ENCODE results near the gene MC4R. TPM values are rescaled to one million over a fixed set of nuclear protein-coding genes. Genes with fewer than 3 reads are reported as not detected.

The MC4R gene
- total and polyA plus RNA-seq, 2 donors (not counting 1 experiment from before 2014, with no cell fraction given) = not detected

DNA sequence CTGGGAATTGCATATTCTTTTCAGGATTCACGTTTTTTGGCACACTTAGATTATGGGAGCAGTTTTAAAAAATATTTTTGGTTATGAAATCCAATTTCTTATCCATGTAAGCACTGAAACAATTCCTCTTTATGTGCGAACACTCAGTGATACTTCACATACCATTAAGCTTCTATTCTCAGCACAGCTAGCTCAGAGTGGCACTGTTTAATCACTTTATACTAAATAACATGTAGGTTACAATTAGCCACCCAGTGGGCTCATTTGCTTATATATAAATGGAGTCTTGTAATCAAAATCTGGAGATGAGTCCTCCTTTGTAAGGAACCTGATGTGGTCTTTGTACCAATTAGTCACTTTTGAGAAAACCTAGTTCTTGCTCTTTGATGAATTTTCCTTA lies 11.3 kb upstream of the MC4R start:
- no peak for DNase-seq (ENCODE audit: low read depth in 2 of 2)
- Histone ChIP-seq H4K20me1 (ENCODE audit: control insufficient read depth, extremely low read depth, insufficient read depth, low read length) (no peaks in the 10 kb centered on the region), H2AFZ (ENCODE audit: low read length) (no peak overlapping the region), H3K27ac (ENCODE audit: insufficient read depth, low read length) (no peak overlapping the region), H3K4me1 (ENCODE audit: control insufficient read depth, extremely low read depth, insufficient read depth, low read length) (no peaks in the 10 kb centered on the region), H3K9me3 (ENCODE audit: control insufficient read depth, insufficient read depth, low read depth, low read length) (no peaks in the 10 kb centered on the region), H3K4me3 (replicated peaks in 1 of 4; ENCODE audit: control extremely low read depth in 1 of 4, insufficient read depth in 1 of 4, low read depth in 3 of 4, low read length in 4 of 4) (no peak overlapping the region), H3K9ac (ENCODE audit: insufficient read depth, low read length) (no peak overlapping the region), H3K4me2 (ENCODE audit: extremely low read depth, insufficient read depth, low read length) (no peak overlapping the region), H3K79me2 (ENCODE audit: control insufficient read depth, insufficient read depth, low read length) (no peaks in the 10 kb centered on the region), H3K27me3 (ENCODE audit: control insufficient read depth, insufficient read depth, low read length) (no peaks in the 10 kb centered on the region), H3K36me3 (ENCODE audit: control insufficient read depth, insufficient read depth, low read length) (no peaks in the 10 kb centered on the region)
- no peak for TF ChIP-seq EZH2 (IDR thresholded peaks at IDR 0.05; ENCODE audit: low read length, missing control alignments)

DNA sequence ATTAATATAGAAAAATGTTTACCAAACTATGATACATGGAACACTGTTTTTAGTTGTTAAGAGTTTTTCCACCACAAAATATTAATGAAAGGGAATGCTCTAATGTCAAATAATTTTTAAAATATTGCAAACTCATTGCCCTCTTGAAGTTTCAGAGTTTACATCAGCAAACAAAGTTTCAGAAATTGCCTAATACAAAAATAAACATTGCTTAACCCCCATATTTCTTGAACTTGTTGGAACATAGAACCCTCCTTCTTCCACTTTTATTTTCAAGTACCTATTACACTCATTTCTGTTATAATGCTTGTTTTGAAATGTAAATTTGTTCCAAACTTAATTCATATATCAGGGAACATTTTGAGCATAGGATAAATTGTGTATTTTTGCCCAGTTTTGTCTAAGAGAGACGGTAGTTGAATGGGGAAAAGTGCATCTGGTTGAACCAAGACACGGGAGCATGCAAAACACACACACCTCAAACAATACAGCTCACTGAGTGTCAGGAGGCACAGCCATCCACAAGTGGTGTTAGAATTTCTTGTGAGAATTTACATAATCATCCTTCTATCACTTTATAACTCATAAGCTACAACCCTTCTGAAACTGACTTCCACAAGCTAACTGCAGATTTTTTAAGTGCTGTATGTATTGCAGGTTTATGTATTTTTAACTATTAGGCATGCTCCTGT lies 5.3 kb upstream of the MC4R start:
- Histone ChIP-seq H4K20me1 (ENCODE audit: control insufficient read depth, extremely low read depth, insufficient read depth, low read length) (no peaks in the 10 kb centered on the region), H3K9me3 (ENCODE audit: control insufficient read depth, insufficient read depth, low read depth, low read length) (no peaks in the 10 kb centered on the region), H3K9ac (ENCODE audit: insufficient read depth, low read length) (no peak overlapping the region), H2AFZ (ENCODE audit: low read length) (no peak overlapping the region), H3K79me2 (ENCODE audit: control insufficient read depth, insufficient read depth, low read length) (no peaks in the 10 kb centered on the region), H3K4me3 (replicated peaks in 1 of 4; ENCODE audit: control extremely low read depth in 1 of 4, insufficient read depth in 1 of 4, low read depth in 3 of 4, low read length in 4 of 4) (no peak overlapping the region), H3K36me3 (ENCODE audit: control insufficient read depth, insufficient read depth, low read length) (no peaks in the 10 kb centered on the region), H3K27ac (ENCODE audit: insufficient read depth, low read length) (no peak overlapping the region), H3K27me3 (ENCODE audit: control insufficient read depth, insufficient read depth, low read length) (no peaks in the 10 kb centered on the region), H3K4me1 (ENCODE audit: control insufficient read depth, extremely low read depth, insufficient read depth, low read length) (no peaks in the 10 kb centered on the region), H3K4me2 (ENCODE audit: extremely low read depth, insufficient read depth, low read length) (no peak overlapping the region)
- TF ChIP-seq, protein P1, sequence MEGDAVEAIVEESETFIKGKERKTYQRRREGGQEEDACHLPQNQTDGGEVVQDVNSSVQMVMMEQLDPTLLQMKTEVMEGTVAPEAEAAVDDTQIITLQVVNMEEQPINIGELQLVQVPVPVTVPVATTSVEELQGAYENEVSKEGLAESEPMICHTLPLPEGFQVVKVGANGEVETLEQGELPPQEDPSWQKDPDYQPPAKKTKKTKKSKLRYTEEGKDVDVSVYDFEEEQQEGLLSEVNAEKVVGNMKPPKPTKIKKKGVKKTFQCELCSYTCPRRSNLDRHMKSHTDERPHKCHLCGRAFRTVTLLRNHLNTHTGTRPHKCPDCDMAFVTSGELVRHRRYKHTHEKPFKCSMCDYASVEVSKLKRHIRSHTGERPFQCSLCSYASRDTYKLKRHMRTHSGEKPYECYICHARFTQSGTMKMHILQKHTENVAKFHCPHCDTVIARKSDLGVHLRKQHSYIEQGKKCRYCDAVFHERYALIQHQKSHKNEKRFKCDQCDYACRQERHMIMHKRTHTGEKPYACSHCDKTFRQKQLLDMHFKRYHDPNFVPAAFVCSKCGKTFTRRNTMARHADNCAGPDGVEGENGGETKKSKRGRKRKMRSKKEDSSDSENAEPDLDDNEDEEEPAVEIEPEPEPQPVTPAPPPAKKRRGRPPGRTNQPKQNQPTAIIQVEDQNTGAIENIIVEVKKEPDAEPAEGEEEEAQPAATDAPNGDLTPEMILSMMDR (conservative IDR thresholded peaks at IDR 0.05 in 1 of 2, IDR thresholded peaks at IDR 0.05 in 1 of 2; ENCODE audit: low read depth in 1 of 2, low read length in 2 of 2) = no peak
- no peak for TF ChIP-seq EZH2 (IDR thresholded peaks at IDR 0.05; ENCODE audit: low read length, missing control alignments)
- peak in 1 of 2 donors; percentile 67 for DNase-seq (ENCODE audit: low read depth in 2 of 2)

DNA sequence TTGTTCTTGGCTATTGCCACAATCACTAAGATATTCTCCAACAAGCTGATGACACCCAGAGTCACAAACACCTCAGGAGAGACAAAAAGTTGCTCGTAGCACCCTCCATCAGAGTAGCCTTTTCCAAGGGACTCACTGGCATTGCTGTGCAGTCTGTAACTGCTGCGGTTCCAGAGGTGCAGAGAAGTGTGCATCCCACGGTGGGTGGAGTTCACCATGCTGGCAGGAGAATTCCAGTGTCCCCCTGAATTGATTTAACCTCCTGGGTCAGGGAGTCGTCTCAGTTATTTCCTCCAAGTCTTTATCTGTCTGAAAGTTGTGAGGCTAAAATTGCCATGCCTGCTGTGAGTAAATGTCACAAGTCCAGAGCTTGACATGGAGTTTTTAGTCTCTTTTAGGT lies 443 bp downstream of the MC4R start:
- H3K4me3 ChIP-seq (replicated peaks in 1 of 4; ENCODE audit: control extremely low read depth in 1 of 4, insufficient read depth in 1 of 4, low read depth in 3 of 4, low read length in 4 of 4) = peak overlapping the region in 1 of 4 experiments; percentile 62

DNA sequence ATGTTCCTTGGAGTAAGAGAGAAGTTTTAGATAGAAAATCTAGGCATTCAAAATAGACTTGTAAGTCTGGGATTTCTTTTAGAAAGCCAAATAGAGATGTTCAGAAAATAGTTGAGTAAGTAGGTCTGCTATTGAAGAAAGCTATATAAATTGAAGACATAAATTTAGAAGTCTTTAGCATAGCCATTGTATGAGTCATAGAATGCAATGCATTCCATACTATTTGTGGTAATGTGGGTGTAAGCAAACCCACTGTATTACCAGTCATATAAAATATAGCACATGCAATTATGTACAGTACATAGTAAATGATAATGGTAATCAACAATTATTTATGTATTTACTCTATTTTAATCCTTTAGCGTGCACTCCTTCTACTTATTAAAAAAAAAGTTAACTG lies 14.1 kb downstream of the MC4R start:
- no peaks in the 10 kb centered on the region for H3K79me2 ChIP-seq (ENCODE audit: control insufficient read depth, insufficient read depth, low read length)
- H3K27me3 ChIP-seq (ENCODE audit: control insufficient read depth, insufficient read depth, low read length) = no peaks in the 10 kb centered on the region
- no peaks in the 10 kb centered on the region for H4K20me1 ChIP-seq (ENCODE audit: control insufficient read depth, extremely low read depth, insufficient read depth, low read length)
- H3K4me1 ChIP-seq (ENCODE audit: control insufficient read depth, extremely low read depth, insufficient read depth, low read length) = no peaks in the 10 kb centered on the region
- H3K9ac ChIP-seq (ENCODE audit: insufficient read depth, low read length) = no peak overlapping the region
- TF ChIP-seq, protein P1 (conservative IDR thresholded peaks at IDR 0.05 in 1 of 2, IDR thresholded peaks at IDR 0.05 in 1 of 2; ENCODE audit: low read depth in 1 of 2, low read length in 2 of 2) = no peak
- no peak for TF ChIP-seq EZH2 (IDR thresholded peaks at IDR 0.05; ENCODE audit: low read length, missing control alignments)
- H3K4me2 ChIP-seq (ENCODE audit: extremely low read depth, insufficient read depth, low read length) = no peak overlapping the region
- no peak overlapping the region for H3K27ac ChIP-seq (ENCODE audit: insufficient read depth, low read length)
- H3K4me3 ChIP-seq (replicated peaks in 1 of 4; ENCODE audit: control extremely low read depth in 1 of 4, insufficient read depth in 1 of 4, low read depth in 3 of 4, low read length in 4 of 4) = no peak overlapping the region
- no peaks in the 10 kb centered on the region for H3K9me3 ChIP-seq (ENCODE audit: control insufficient read depth, insufficient read depth, low read depth, low read length)
- H3K36me3 ChIP-seq (ENCODE audit: control insufficient read depth, insufficient read depth, low read length) = no peaks in the 10 kb centered on the region
- no peak overlapping the region for H2AFZ ChIP-seq (ENCODE audit: low read length)
- DNase-seq (ENCODE audit: low read depth in 2 of 2) = peak; percentile 53 to 58

More for the DNA sequence above, 443 bp downstream of the MC4R start:
- Histone ChIP-seq H4K20me1 (ENCODE audit: control insufficient read depth, extremely low read depth, insufficient read depth, low read length) (no peaks in the 10 kb centered on the region), H3K4me2 (ENCODE audit: extremely low read depth, insufficient read depth, low read length) (no peak overlapping the region), H3K27ac (ENCODE audit: insufficient read depth, low read length) (no peak overlapping the region), H3K27me3 (ENCODE audit: control insufficient read depth, insufficient read depth, low read length) (peaks cover 4% of the 10 kb centered on the region), H3K36me3 (ENCODE audit: control insufficient read depth, insufficient read depth, low read length) (no peaks in the 10 kb centered on the region), H3K4me1 (ENCODE audit: control insufficient read depth, extremely low read depth, insufficient read depth, low read length) (no peaks in the 10 kb centered on the region), H3K79me2 (ENCODE audit: control insufficient read depth, insufficient read depth, low read length) (no peaks in the 10 kb centered on the region), H3K9ac (ENCODE audit: insufficient read depth, low read length) (no peak overlapping the region), H2AFZ (ENCODE audit: low read length) (no peak overlapping the region), H3K9me3 (ENCODE audit: control insufficient read depth, insufficient read depth, low read depth, low read length) (no peaks in the 10 kb centered on the region)
- TF ChIP-seq EZH2 (IDR thresholded peaks at IDR 0.05; ENCODE audit: low read length, missing control alignments) = no peak
- DNase-seq (ENCODE audit: low read depth in 2 of 2) = no peak

Data from fibroblast of lung (primary cell).